ENCODE data around the gene GRIA1.

GRCh38 chr5:153511622-153512021, 21.2 kb downstream of the GRIA1 start:
- TF ChIP-seq TAF1 (IDR thresholded peaks at IDR 0.05; ENCODE audit: borderline replicate concordance, insufficient read depth, low read length): no peak
- no peak for TF ChIP-seq POLR2AphosphoS5 (IDR thresholded peaks at IDR 0.05; ENCODE audit: low read depth, low read length)
- TF ChIP-seq, protein P1, sequence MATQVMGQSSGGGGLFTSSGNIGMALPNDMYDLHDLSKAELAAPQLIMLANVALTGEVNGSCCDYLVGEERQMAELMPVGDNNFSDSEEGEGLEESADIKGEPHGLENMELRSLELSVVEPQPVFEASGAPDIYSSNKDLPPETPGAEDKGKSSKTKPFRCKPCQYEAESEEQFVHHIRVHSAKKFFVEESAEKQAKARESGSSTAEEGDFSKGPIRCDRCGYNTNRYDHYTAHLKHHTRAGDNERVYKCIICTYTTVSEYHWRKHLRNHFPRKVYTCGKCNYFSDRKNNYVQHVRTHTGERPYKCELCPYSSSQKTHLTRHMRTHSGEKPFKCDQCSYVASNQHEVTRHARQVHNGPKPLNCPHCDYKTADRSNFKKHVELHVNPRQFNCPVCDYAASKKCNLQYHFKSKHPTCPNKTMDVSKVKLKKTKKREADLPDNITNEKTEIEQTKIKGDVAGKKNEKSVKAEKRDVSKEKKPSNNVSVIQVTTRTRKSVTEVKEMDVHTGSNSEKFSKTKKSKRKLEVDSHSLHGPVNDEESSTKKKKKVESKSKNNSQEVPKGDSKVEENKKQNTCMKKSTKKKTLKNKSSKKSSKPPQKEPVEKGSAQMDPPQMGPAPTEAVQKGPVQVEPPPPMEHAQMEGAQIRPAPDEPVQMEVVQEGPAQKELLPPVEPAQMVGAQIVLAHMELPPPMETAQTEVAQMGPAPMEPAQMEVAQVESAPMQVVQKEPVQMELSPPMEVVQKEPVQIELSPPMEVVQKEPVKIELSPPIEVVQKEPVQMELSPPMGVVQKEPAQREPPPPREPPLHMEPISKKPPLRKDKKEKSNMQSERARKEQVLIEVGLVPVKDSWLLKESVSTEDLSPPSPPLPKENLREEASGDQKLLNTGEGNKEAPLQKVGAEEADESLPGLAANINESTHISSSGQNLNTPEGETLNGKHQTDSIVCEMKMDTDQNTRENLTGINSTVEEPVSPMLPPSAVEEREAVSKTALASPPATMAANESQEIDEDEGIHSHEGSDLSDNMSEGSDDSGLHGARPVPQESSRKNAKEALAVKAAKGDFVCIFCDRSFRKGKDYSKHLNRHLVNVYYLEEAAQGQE (IDR thresholded peaks at IDR 0.05; ENCODE audit: insufficient read depth in 1 of 2, low read depth in 2 of 2, low read length in 2 of 2): no peak

All from PFSK-1 (cell line).